ENCODE results near the gene ACP1. TPM values are rescaled to one million over a fixed set of nuclear protein-coding genes. Genes with fewer than 3 reads are reported as not detected.

Gene ACP1
- polyA plus RNA-seq, 1 of the 3 experiments (the other 2 are of a cell fraction): 88.9 TPM

GRCh38 chr2:228518-229278 is 36.0 kb upstream of the ACP1 start:
- DNase-seq: no peak
- Histone ChIP-seq H3K9me3 (no peaks in the 10 kb centered on the region), H3K36me3 (replicated peaks in 1 of 2; ENCODE audit: control insufficient read depth in 1 of 2, insufficient read depth in 2 of 2, low read length in 1 of 2) (peaks cover 38 to 48% of the 10 kb centered on the region in 2 experiments), H4K20me1 (ENCODE audit: insufficient read depth) (no peaks in the 10 kb centered on the region), H3K4me2 (no peak overlapping the region), H3K27me3 (ENCODE audit: insufficient read depth) (no peaks in the 10 kb centered on the region), H2AFZ (ENCODE audit: low read depth) (no peak overlapping the region), H3K9me2 (no peaks in the 10 kb centered on the region), H3K9ac (no peak overlapping the region), H3K27ac (ENCODE audit: low read depth in 2 of 2, low read length in 1 of 2) (no peak overlapping the region), H3K4me1 (ENCODE audit: control insufficient read depth in 1 of 2, insufficient read depth in 2 of 2, low read depth in 1 of 2, low read length in 1 of 2) (no peaks in the 10 kb centered on the region; a peak in 1 of 4 replicates), H3F3A (replicated peaks; ENCODE audit: insufficient read depth) (no peaks in the 10 kb centered on the region), H3K79me2 (ENCODE audit: insufficient read depth) (no peaks in the 10 kb centered on the region), H3K4me3 (ENCODE audit: low read depth in 2 of 2, low read length in 1 of 2) (no peak overlapping the region)
- ChIA-PET POLR2A (no interaction called here), CTCF (interaction anchor here (1.2 kb wide), 1 partner anchor 16 kb away, joined by 3 read pairs; no protein-coding TSS in a partner anchor)
- 86% methylated on average over 8 of the region's 8 CpGs for WGBS (ENCODE audit: low lambda C conversion rate)
- TF ChIP-seq USF1 (IDR thresholded peaks at IDR 0.05; ENCODE audit: borderline replicate concordance, low read depth) (no peak), ELF1 (IDR thresholded peaks at IDR 0.05) (no peak), RFX5 (IDR thresholded peaks at IDR 0.05; ENCODE audit: low read length) (no peak), EZH2phosphoT487 (IDR thresholded peaks at IDR 0.05; ENCODE audit: borderline replicate concordance, low read depth) (no peak), MXI1 (IDR thresholded peaks at IDR 0.05; ENCODE audit: low read depth, low read length) (no peak), GABPA (IDR thresholded peaks at IDR 0.05; ENCODE audit: low read depth) (no peak), ZBTB33 (IDR thresholded peaks at IDR 0.05; ENCODE audit: borderline replicate concordance, low read depth) (no peak), NRF1 (IDR thresholded peaks at IDR 0.05; ENCODE audit: low read depth, low read length) (no peak), TAF1 (IDR thresholded peaks at IDR 0.05; ENCODE audit: borderline replicate concordance, low read depth, low read length) (no peak), CHD2 (IDR thresholded peaks at IDR 0.05; ENCODE audit: low read length, partially characterized antibody) (no peak), FOSL2 (IDR thresholded peaks at IDR 0.05; ENCODE audit: borderline replicate concordance, low read depth) (no peak), IRF3 (IDR thresholded peaks at IDR 0.05; ENCODE audit: low read depth, low read length) (no peak), TCF12 (IDR thresholded peaks at IDR 0.05) (no peak), FOXM1 (IDR thresholded peaks at IDR 0.05; ENCODE audit: low read depth) (no peak), SMC3 (IDR thresholded peaks at IDR 0.05; ENCODE audit: low read depth, low read length) (no peak), GATA2 (CRISPR knock-in tag; IDR thresholded peaks at IDR 0.05) (no peak)
- TF ChIP-seq, protein P1, sequence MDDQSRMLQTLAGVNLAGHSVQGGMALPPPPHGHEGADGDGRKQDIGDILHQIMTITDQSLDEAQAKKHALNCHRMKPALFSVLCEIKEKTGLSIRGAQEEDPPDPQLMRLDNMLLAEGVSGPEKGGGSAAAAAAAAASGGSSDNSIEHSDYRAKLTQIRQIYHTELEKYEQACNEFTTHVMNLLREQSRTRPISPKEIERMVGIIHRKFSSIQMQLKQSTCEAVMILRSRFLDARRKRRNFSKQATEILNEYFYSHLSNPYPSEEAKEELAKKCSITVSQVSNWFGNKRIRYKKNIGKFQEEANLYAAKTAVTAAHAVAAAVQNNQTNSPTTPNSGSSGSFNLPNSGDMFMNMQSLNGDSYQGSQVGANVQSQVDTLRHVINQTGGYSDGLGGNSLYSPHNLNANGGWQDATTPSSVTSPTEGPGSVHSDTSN (IDR thresholded peaks at IDR 0.05): no peak
- TF ChIP-seq, protein P2, sequence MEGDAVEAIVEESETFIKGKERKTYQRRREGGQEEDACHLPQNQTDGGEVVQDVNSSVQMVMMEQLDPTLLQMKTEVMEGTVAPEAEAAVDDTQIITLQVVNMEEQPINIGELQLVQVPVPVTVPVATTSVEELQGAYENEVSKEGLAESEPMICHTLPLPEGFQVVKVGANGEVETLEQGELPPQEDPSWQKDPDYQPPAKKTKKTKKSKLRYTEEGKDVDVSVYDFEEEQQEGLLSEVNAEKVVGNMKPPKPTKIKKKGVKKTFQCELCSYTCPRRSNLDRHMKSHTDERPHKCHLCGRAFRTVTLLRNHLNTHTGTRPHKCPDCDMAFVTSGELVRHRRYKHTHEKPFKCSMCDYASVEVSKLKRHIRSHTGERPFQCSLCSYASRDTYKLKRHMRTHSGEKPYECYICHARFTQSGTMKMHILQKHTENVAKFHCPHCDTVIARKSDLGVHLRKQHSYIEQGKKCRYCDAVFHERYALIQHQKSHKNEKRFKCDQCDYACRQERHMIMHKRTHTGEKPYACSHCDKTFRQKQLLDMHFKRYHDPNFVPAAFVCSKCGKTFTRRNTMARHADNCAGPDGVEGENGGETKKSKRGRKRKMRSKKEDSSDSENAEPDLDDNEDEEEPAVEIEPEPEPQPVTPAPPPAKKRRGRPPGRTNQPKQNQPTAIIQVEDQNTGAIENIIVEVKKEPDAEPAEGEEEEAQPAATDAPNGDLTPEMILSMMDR (IDR thresholded peaks at IDR 0.05): no peak
- TF ChIP-seq, protein P3, sequence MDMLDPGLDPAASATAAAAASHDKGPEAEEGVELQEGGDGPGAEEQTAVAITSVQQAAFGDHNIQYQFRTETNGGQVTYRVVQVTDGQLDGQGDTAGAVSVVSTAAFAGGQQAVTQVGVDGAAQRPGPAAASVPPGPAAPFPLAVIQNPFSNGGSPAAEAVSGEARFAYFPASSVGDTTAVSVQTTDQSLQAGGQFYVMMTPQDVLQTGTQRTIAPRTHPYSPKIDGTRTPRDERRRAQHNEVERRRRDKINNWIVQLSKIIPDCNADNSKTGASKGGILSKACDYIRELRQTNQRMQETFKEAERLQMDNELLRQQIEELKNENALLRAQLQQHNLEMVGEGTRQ (IDR thresholded peaks at IDR 0.05; ENCODE audit: borderline replicate concordance, low read depth, low read length): no peak
